ENCODE results near the gene SYTL3.

DNA sequence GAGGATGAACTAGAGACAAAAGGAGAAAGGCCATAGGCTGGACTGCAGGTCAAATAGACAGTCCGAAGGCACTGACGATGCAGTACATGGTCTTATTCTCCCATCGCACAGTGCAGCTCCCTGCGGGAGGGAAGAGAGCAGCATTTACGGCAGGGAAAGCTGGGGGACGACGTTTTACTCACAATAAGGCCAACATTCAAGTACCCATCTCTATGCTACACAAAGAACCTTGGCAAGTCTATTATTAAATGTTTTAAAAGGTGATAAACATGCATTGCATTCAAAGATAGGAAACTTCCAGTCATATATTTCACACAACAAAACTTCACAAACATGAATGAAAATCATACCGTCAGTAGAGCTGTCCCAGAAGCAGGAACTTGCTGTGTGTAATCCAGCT lies 13.1 kb upstream of the SYTL3 start:
- TF ChIP-seq, protein P1, sequence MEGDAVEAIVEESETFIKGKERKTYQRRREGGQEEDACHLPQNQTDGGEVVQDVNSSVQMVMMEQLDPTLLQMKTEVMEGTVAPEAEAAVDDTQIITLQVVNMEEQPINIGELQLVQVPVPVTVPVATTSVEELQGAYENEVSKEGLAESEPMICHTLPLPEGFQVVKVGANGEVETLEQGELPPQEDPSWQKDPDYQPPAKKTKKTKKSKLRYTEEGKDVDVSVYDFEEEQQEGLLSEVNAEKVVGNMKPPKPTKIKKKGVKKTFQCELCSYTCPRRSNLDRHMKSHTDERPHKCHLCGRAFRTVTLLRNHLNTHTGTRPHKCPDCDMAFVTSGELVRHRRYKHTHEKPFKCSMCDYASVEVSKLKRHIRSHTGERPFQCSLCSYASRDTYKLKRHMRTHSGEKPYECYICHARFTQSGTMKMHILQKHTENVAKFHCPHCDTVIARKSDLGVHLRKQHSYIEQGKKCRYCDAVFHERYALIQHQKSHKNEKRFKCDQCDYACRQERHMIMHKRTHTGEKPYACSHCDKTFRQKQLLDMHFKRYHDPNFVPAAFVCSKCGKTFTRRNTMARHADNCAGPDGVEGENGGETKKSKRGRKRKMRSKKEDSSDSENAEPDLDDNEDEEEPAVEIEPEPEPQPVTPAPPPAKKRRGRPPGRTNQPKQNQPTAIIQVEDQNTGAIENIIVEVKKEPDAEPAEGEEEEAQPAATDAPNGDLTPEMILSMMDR (IDR thresholded peaks at IDR 0.05) = no peak
- TF ChIP-seq POLR2AphosphoS5 (IDR thresholded peaks at IDR 0.05) = no peak

Measured in prostate gland (tissue), 2 donors.